Body of pancreas (tissue), 4 donors: ENCODE results near the gene CBX6. TPM values are rescaled to one million over a fixed set of nuclear protein-coding genes. Genes with fewer than 3 reads are reported as not detected.
"Not testable (repeated sequence)": the region's sequence is repeated elsewhere in the genome, so short reads cannot be mapped to it uniquely, and the experiment has no call there.

Experiments
- ATAC-seq: fragments of 150-250 bp; one replicate; pipeline ENCODE4 v1.9.1; 2016
- DNase-seq, 4 donors: peaks; one replicate each; pipeline ENCODE4 v3.0.0-alpha.2; 2019
- H3K27ac ChIP-seq, 4 donors: fragments of 200-600 bp; sonication (generic); 1 replicate in 3 of 4; 2 replicates in 1 of 4; pipeline versions ENCODE4 v1.5.1 to v1.6.1; 2016 to 2019; ENCODE audit warnings: mild to moderate bottlenecking in 1 of 4, mixed read lengths in 1 of 4, moderate library complexity in 1 of 4
- H3K27me3 ChIP-seq, 2 donors: fragments of 200-600 bp; sonication (generic); one replicate each; pipeline ENCODE4 v1.6.0; 2016; ENCODE audit warnings: mild to moderate bottlenecking in 1 of 2
- H3K36me3 ChIP-seq, 2 donors: fragments of 200-600 bp; sonication (generic); replicated peaks in 1 of 2; 2 replicates each; pipeline ENCODE4 v1.5.1; 2016; ENCODE audit warnings: low read depth in 2 of 2; ENCODE audit not compliant: insufficient read depth in 1 of 2
- H3K4me1 ChIP-seq: fragments of 200-600 bp; sonication (generic); one replicate; pipeline ENCODE4 v1.6.0; 2016
- H3K4me3 ChIP-seq, 2 donors: fragments of 200-600 bp; sonication (generic); 1 replicate in 1 of 2; 2 replicates in 1 of 2; pipeline ENCODE4 v1.5.1; 2016 to 2019
- H3K9me3 ChIP-seq, 3 donors: fragments of 200-600 bp; sonication (generic); 1 replicate in 2 of 3; 2 replicates in 1 of 3; pipeline ENCODE4 v1.5.1; 2016
- CTCF ChIP-seq, 7 experiments: fragments of 450-650 bp in 4 of 7; fragments of 200-600 bp in 3 of 7; sonication (generic) in 3 of 7; IDR thresholded peaks; one replicate each; pipeline ENCODE4 v1.5.1; 2016 to 2019; ENCODE audit warnings: antibody characterized with exemption in 7 of 7
- POLR2A ChIP-seq, 3 donors: fragments of 450-650 bp; IDR thresholded peaks; one replicate each; pipeline ENCODE4 v1.6.1; 2016; ENCODE audit warnings: antibody characterized with exemption in 3 of 3, mild to moderate bottlenecking in 2 of 3
- WGBS, 2 donors: methylation state at CpG; one replicate each; pipeline ENCODE4 v1.1.5; 2017; 5-methylcytosine and 5-hydroxymethylcytosine counted together
- intact Hi-C: fragments of 100-400 bp; cut with DNase I; formaldehyde crosslinking; loops from one replicate; pipeline ENCODE4 v1.15.1; 2023
- total RNA-seq, 2 donors: library from RNA; depleted of rRNA; stranded (reverse); fragments of >200 nt; gene quantifications; one replicate each; pipeline ENCODE4 v1.1.0, GENCODE V29; 2016

Gene CBX6
- total RNA-seq, 2 donors from 2014 or later: 32.7 to 45.2 TPM

DNA sequence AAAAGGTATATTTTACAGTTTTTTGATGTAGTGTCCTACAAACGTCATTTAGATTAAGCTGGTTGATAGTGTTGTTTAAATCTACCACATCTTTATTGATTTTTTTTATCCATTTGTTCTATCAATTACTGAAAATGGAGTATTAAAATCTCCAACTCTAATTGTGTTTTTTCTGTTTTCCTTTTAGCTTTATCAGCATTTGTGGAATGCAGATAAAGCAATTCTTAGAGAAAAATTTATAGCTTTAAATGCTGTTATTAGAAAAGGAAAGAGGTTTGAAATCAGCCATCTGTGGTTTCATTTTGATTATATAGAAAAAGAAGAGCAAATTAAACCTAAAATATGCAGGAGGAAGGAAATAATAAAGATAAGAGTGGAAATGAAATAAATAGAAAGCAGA, 39.4 kb upstream of the CBX6 start:
- Histone ChIP-seq H3K27ac (no peak overlapping the region), H3K9me3 (no peaks in the 10 kb centered on the region), H3K4me1 (no peaks in the 10 kb centered on the region), H3K36me3 (no peaks in the 10 kb centered on the region), H3K27me3 (no peaks in the 10 kb centered on the region), H3K4me3 (no peak overlapping the region)
- ATAC-seq (no peak), DNase-seq (no peak)
- TF ChIP-seq POLR2A (IDR thresholded peaks at IDR 0.05) (no peak), CTCF (IDR thresholded peaks at IDR 0.05) (no peak)
- WGBS, 2 donors: 30 to 32% methylated on average over 1 of the region's 1 CpG
- intact Hi-C loops: no loop called here

- H3K4me1 ChIP-seq: no peaks in the 10 kb centered on the region
- TF ChIP-seq CTCF (IDR thresholded peaks at IDR 0.05): no peak
- no peak for TF ChIP-seq POLR2A (IDR thresholded peaks at IDR 0.05)
- DNase-seq (no peak), ATAC-seq (no peak)
- no peaks in the 10 kb centered on the region for H3K36me3 ChIP-seq
- no peak overlapping the region for H3K27ac ChIP-seq
- intact Hi-C loops: no loop called here
- H3K4me3 ChIP-seq: no peak overlapping the region
- 86 to 87% methylated on average over 2 of the region's 2 CpGs for WGBS, 2 donors
- H3K27me3 ChIP-seq: no peaks in the 10 kb centered on the region
- no peaks in the 10 kb centered on the region for H3K9me3 ChIP-seq
Measured at GRCh38 chr22:38907767-38908166, 35.8 kb upstream of the CBX6 start.

GRCh38 chr22:38906052-38906451, 34.0 kb upstream of the CBX6 start:
- WGBS, 2 donors: 60 to 83% methylated on average over 3 of the region's 3 CpGs
- no peak overlapping the region for H3K4me3 ChIP-seq
- no peaks in the 10 kb centered on the region for H3K27me3 ChIP-seq
- H3K27ac ChIP-seq: no peak overlapping the region
- TF ChIP-seq CTCF (IDR thresholded peaks at IDR 0.05): no peak
- no peak for TF ChIP-seq POLR2A (IDR thresholded peaks at IDR 0.05)
- intact Hi-C loops: no loop called here
- H3K9me3 ChIP-seq: no peaks in the 10 kb centered on the region
- no peaks in the 10 kb centered on the region for H3K36me3 ChIP-seq
- no peak for ATAC-seq
- no peak for DNase-seq
- no peaks in the 10 kb centered on the region for H3K4me1 ChIP-seq

GRCh38 chr22:38904052-38904617, 32.1 kb upstream of the CBX6 start:
- ATAC-seq, H3K27me3 ChIP-seq, H3K27ac ChIP-seq, H3K9me3 ChIP-seq, H3K36me3 ChIP-seq, DNase-seq, intact Hi-C loops, H3K4me1 ChIP-seq, H3K4me3 ChIP-seq: not testable (repeated sequence)
- WGBS, 2 donors: 58 to 62% methylated on average over 5 of the region's 5 CpGs

DNA sequence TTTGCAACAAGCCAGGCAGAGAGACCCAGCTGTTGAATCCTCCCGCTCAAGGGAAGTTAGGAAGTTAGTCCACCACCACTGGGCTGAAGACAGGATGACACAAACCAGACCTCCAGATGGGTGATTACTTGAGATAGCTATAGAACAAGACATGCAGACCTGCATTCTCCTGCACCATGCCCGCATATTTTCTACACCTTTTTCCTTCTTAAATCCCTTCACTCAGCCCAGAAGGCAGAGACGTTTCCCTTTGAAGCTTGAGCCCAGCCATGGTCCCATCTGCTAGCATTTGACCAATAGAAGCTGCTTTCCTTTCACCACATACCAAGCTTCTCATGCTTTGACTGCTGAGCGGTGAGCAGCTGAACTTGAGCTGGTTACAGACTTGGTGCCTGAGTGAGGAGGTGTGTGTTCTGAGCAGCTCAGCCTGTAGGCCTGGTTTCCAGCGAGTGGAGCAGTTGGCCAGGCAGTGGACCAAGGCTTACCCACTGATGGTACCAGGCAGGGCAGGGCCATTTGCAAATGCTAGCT, 29.2 kb upstream of the CBX6 start:
- ATAC-seq: no peak
- H3K27ac ChIP-seq: no peak overlapping the region
- WGBS, 2 donors: 77 to 78% methylated on average over 1 to 5 of the region's 5 CpGs

More for the DNA sequence above, 29.2 kb upstream of the CBX6 start:
- Histone ChIP-seq H3K4me3 (no peak overlapping the region), H3K27me3 (no peaks in the 10 kb centered on the region), H3K9me3 (no peaks in the 10 kb centered on the region), H3K36me3 (no peaks in the 10 kb centered on the region), H3K4me1 (no peaks in the 10 kb centered on the region)
- no peak for DNase-seq
- intact Hi-C loops: no loop called here
- TF ChIP-seq CTCF (IDR thresholded peaks at IDR 0.05) (no peak), POLR2A (IDR thresholded peaks at IDR 0.05) (no peak)
